K562 (cell line): Measurements from ENCODE around the gene RAB13. TPM values are rescaled to one million over a fixed set of nuclear protein-coding genes. Genes with fewer than 3 reads are reported as not detected.
A peak's percentile ranks its signal among the peaks of the same experiment; 100 is the strongest.

Source experiments
- ARID4B ChIP-seq: sonication (generic); formaldehyde crosslinking; IDR thresholded peaks from 2 replicates; pipeline ENCODE4 v1.8.0; 2022; ENCODE audit warnings: mild to moderate bottlenecking, missing genetic modification reagents
- CREB3L1 ChIP-seq: fragments of 450-650 bp; IDR thresholded peaks from 2 replicates; pipeline ENCODE4 v1.6.1; 2014; ENCODE audit warnings: low read depth, mild to moderate bottlenecking, moderate library complexity, borderline replicate concordance
- CTCFL ChIP-seq: IDR thresholded peaks from 2 replicates; pipeline ENCODE4 v1.6.1; 2011; ENCODE audit warnings: borderline replicate concordance, low read depth, mild to moderate bottlenecking, moderate library complexity, low read length; ENCODE audit not compliant: insufficient read depth, poor library complexity, severe bottlenecking
- HMGN3 ChIP-seq: IDR thresholded peaks from 2 replicates; pipeline ENCODE4 v1.6.1; 2011; ENCODE audit warnings: borderline replicate concordance, low read depth, mild to moderate bottlenecking, mixed read lengths, low read length; ENCODE audit not compliant: insufficient read length; ENCODE audit errors: extremely low read depth
- MBD1 ChIP-seq: fragments of 250-450 bp; sonication (Bioruptor Pico); IDR thresholded peaks from 2 replicates; pipeline ENCODE4 v1.8.0; 2022; ENCODE audit warnings: inconsistent platforms
- MYNN ChIP-seq, 2 experiments: sonication (generic); formaldehyde crosslinking in 1 of 2; IDR thresholded peaks; 2 replicates each; pipeline versions ENCODE4 v1.5.0 to v1.6.1; 2016 to 2020; ENCODE audit warnings: antibody characterized with exemption in 1 of 2, missing genetic modification reagents in 1 of 2
- NFIC ChIP-seq: fragments of 450-650 bp; IDR thresholded peaks from 2 replicates; pipeline ENCODE4 v1.6.1; 2017; ENCODE audit warnings: mild to moderate bottlenecking, inconsistent platforms
- NFXL1 ChIP-seq: fragments of 450-650 bp; formaldehyde crosslinking; IDR thresholded peaks from 2 replicates; pipeline ENCODE4 v1.4.0; 2021; ENCODE audit warnings: mild to moderate bottlenecking
- RHOXF2B ChIP-seq: fragments of 250-450 bp; sonication (Bioruptor Pico); conservative IDR thresholded peaks from 2 replicates; pipeline ENCODE4 v1.5.1; 2021
- ZNF280A ChIP-seq: fragments of 450-650 bp; IDR thresholded peaks from 2 replicates; pipeline ENCODE4 v1.6.1; 2018; ENCODE audit warnings: mild to moderate bottlenecking, low read depth; ENCODE audit not compliant: partially characterized antibody
- ZNF398 ChIP-seq: fragments of 250-450 bp; sonication (Bioruptor Pico); IDR thresholded peaks from 2 replicates; pipeline ENCODE4 v1.8.0; 2021; ENCODE audit warnings: moderate library complexity, mild to moderate bottlenecking, inconsistent platforms
- polyA plus RNA-seq, 8 experiments: library from polyadenylated mRNA; depleted of rRNA in 4 of 8; stranded (reverse) in 5 of 8; unstranded in 3 of 8; fragments of >200 nt; fragmentation: Nextera tagmentation in 2 of 8; fragmentation: Illumina TruSeq in 1 of 8; extraction: Ambion mirVana in 2 of 8; extraction: Trizol in 1 of 8; gene quantifications; 2 replicates each; pipeline versions ENCODE4 v1.2.1 to v1.2.3, GENCODE V29; 2011 to 2014; ENCODE audit warnings: inconsistent platforms in 1 of 8, missing spikeins in 1 of 8
- total RNA-seq, 7 experiments: library from RNA; depleted of rRNA in 6 of 7; stranded (reverse); fragments of >200 nt in 6 of 7; fragmentation: Illumina TruSeq in 2 of 7; extraction: Trizol in 2 of 7; gene quantifications; 2 replicates each; pipeline versions ENCODE4 v1.2.1 to v1.2.3, GENCODE V29; 2011 to 2021; ENCODE audit warnings: low replicate concordance in 1 of 7

The RAB13 gene
- total and polyA plus RNA-seq, 9 of the 15 experiments (the other 6 are each of a cell fraction or from before 2014, with no cell fraction given), result 22.3 to 100 (median 39.8) TPM

GRCh38 chr1:153945795-153946621 lies 40.1 kb downstream of the RAB13 start (continued):
- TF ChIP-seq ARID4B (CRISPR knock-in tag) (peak; percentile 83; the same call in 1 of the 2 replicates), NFXL1 (CRISPR knock-in tag) (no peak), NFIC (no peak), HMGN3 (no peak), CTCFL (no peak), RHOXF2B (CRISPR knock-in tag) (no peak), MBD1 (CRISPR knock-in tag) (no peak), MYNN (IDR thresholded peaks at IDR 0.05) (no peak), MYNN (CRISPR knock-in tag; IDR thresholded peaks at IDR 0.05) (no peak), ZNF398 (CRISPR knock-in tag) (no peak), CREB3L1 (0 out of 2 replicates have a peak, but pooled peaks have one; percentile 11), ZNF280A (no peak)
